ENCODE data around the gene NTM.

DNA sequence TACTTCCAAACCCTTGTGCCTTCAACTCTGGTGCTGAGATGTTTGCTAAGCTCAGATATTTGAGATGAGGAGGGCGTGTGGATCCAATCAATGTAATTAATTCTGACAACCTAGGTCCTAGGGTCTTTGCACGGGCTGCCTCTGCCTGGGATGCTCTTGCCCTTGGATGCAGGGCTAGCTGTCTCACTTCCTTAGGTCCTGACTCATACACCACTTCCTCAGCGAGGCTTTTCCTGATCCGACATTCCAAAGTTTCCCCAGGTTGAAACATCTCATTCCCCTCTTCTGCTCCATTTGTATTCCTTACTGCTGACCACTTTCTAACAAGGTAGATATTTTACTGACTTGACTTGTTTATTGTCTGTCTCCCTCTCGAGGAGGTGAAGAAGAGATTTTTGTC, 43.0 kb upstream of the NTM start:
- no peak for TF ChIP-seq EZH2phosphoT487 (IDR thresholded peaks at IDR 0.05; ENCODE audit: low read depth)
- TF ChIP-seq, protein P1, sequence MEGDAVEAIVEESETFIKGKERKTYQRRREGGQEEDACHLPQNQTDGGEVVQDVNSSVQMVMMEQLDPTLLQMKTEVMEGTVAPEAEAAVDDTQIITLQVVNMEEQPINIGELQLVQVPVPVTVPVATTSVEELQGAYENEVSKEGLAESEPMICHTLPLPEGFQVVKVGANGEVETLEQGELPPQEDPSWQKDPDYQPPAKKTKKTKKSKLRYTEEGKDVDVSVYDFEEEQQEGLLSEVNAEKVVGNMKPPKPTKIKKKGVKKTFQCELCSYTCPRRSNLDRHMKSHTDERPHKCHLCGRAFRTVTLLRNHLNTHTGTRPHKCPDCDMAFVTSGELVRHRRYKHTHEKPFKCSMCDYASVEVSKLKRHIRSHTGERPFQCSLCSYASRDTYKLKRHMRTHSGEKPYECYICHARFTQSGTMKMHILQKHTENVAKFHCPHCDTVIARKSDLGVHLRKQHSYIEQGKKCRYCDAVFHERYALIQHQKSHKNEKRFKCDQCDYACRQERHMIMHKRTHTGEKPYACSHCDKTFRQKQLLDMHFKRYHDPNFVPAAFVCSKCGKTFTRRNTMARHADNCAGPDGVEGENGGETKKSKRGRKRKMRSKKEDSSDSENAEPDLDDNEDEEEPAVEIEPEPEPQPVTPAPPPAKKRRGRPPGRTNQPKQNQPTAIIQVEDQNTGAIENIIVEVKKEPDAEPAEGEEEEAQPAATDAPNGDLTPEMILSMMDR (IDR thresholded peaks at IDR 0.05; ENCODE audit: low read depth, low read length), result no peak

Measured in OCI-LY3 (cell line).